22Rv1 (cell line): ENCODE results near the gene PCA3.

Experiments
- ZFX ChIP-seq: fragments of 450-650 bp; IDR thresholded peaks from 2 replicates; pipeline ENCODE4 v1.6.1; 2017; ENCODE audit warnings: antibody characterized with exemption, borderline replicate concordance
- TF ChIP-seq, protein P1 (sequence below): fragments of 450-650 bp; IDR thresholded peaks from 2 replicates; pipeline ENCODE4 v1.5.1; 2017; ENCODE audit warnings: mild to moderate bottlenecking

DNA sequence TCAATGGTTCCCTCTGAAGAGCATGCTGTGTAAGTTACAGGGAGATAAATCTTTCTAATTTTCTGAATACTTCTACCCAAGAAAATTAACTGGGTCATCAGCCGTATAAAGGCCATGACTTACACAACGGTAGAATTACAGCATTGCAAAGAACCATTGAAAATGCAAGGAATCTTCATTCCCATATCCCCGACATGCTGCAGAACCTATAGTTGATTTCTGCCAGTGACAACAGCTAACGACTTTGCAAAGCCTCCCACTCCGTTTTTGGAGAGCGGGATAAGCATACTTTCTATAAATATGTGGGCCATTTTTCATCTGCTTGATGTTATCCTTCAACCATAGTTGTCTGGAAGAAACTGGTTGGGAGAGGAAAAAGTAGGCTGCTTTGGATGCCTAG is 56.2 kb downstream of the PCA3 start:
- TF ChIP-seq, protein P1, sequence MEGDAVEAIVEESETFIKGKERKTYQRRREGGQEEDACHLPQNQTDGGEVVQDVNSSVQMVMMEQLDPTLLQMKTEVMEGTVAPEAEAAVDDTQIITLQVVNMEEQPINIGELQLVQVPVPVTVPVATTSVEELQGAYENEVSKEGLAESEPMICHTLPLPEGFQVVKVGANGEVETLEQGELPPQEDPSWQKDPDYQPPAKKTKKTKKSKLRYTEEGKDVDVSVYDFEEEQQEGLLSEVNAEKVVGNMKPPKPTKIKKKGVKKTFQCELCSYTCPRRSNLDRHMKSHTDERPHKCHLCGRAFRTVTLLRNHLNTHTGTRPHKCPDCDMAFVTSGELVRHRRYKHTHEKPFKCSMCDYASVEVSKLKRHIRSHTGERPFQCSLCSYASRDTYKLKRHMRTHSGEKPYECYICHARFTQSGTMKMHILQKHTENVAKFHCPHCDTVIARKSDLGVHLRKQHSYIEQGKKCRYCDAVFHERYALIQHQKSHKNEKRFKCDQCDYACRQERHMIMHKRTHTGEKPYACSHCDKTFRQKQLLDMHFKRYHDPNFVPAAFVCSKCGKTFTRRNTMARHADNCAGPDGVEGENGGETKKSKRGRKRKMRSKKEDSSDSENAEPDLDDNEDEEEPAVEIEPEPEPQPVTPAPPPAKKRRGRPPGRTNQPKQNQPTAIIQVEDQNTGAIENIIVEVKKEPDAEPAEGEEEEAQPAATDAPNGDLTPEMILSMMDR: no peak
- no peak for TF ChIP-seq ZFX
